H1 (cell line): Measurements from ENCODE around the gene CNTNAP1. TPM values are rescaled to one million over a fixed set of nuclear protein-coding genes. Genes with fewer than 3 reads are reported as not detected.

Source experiments
- ATF2 ChIP-seq: IDR thresholded peaks from 2 replicates; pipeline ENCODE4 v1.6.1; 2012; ENCODE audit warnings: low read length, inconsistent platforms
- ATF3 ChIP-seq: IDR thresholded peaks from 2 replicates; pipeline ENCODE4 v1.6.1; 2011; ENCODE audit warnings: low read depth, mild to moderate bottlenecking, low read length; ENCODE audit not compliant: insufficient read depth
- BACH1 ChIP-seq: IDR thresholded peaks from 2 replicates; pipeline ENCODE4 v1.6.1; 2012; ENCODE audit warnings: low read length, improper control_type of control experiment
- BRCA1 ChIP-seq: IDR thresholded peaks from 2 replicates; pipeline ENCODE4 v1.6.1; 2012; ENCODE audit warnings: low read depth, low read length, improper control_type of control experiment
- CHD1 ChIP-seq: IDR thresholded peaks from 2 replicates; pipeline ENCODE4 v1.6.1; 2012; ENCODE audit warnings: low read depth, low read length, improper control_type of control experiment
- CTCF ChIP-seq, 3 experiments: IDR thresholded peaks; 1 replicate in 2 of 3; 2 replicates in 1 of 3; pipeline versions ENCODE4 v1.5.1 to v1.6.1; 2011; ENCODE audit warnings: low read length in 3 of 3, mild to moderate bottlenecking in 3 of 3, inconsistent platforms in 2 of 3, low read depth in 1 of 3, moderate library complexity in 1 of 3; ENCODE audit not compliant: insufficient read depth in 1 of 3; ENCODE audit errors: control extremely low read depth in 1 of 3
- KDM5A ChIP-seq: fragments of 200-600 bp; IDR thresholded peaks from 2 replicates; pipeline ENCODE4 v1.7.1; 2012; ENCODE audit warnings: mild to moderate bottlenecking, low read length, inconsistent platforms, mixed read lengths
- MAX ChIP-seq: IDR thresholded peaks from 2 replicates; pipeline ENCODE4 v1.6.1; 2012; ENCODE audit warnings: inconsistent platforms
- NRF1 ChIP-seq: IDR thresholded peaks from 2 replicates; pipeline ENCODE4 v1.6.1; 2011; ENCODE audit warnings: mild to moderate bottlenecking, low read depth, low read length, improper control_type of control experiment
- PHF8 ChIP-seq: fragments of 200-600 bp; sonication (generic); conservative IDR thresholded peaks from 2 replicates; pipeline ENCODE4 v1.7.1; 2012; ENCODE audit warnings: low read depth, mild to moderate bottlenecking, inconsistent platforms, low read length, moderate library complexity
- RXRA ChIP-seq: IDR thresholded peaks from 2 replicates; pipeline ENCODE4 v1.6.1; 2011; ENCODE audit warnings: low read depth, mild to moderate bottlenecking, low read length, moderate library complexity; ENCODE audit not compliant: insufficient read depth
- SP1 ChIP-seq: IDR thresholded peaks from 2 replicates; pipeline ENCODE4 v1.6.1; 2011; ENCODE audit warnings: low read depth, low read length
- SP4 ChIP-seq: IDR thresholded peaks from 2 replicates; pipeline ENCODE4 v1.6.1; 2012; ENCODE audit warnings: low read length, inconsistent platforms
- TAF1 ChIP-seq: IDR thresholded peaks from 2 replicates; pipeline ENCODE4 v1.6.1; 2011; ENCODE audit warnings: mild to moderate bottlenecking, low read depth, low read length
- TAF7 ChIP-seq: optimal IDR thresholded peaks from 2 replicates; pipeline ENCODE3; 2011; ENCODE audit warnings: low read depth, mild to moderate bottlenecking, inconsistent platforms, low read length, moderate library complexity, borderline replicate concordance
- USF2 ChIP-seq: IDR thresholded peaks from 2 replicates; pipeline ENCODE4 v1.6.1; 2011; ENCODE audit warnings: low read length, improper control_type of control experiment
- YY1 ChIP-seq: IDR thresholded peaks from 2 replicates; pipeline ENCODE4 v1.6.1; 2011; ENCODE audit warnings: low read depth, mild to moderate bottlenecking, low read length
- polyA plus RNA-seq, 7 experiments: library from polyadenylated mRNA; depleted of rRNA in 3 of 7; stranded (reverse) in 5 of 7; unstranded in 2 of 7; fragments of >200 nt in 5 of 7; fragments of 200-250 nt in 2 of 7; gene quantifications; 1 replicate in 5 of 7; 2 replicates in 1 of 7; 4 replicates in 1 of 7; pipeline versions ENCODE4 v1.2.1 to v1.2.3, GENCODE V29; 2011 to 2013; ENCODE audit warnings: missing spikeins in 2 of 7, mixed read lengths in 2 of 7
- total RNA-seq: library from RNA; stranded (reverse); fragmentation: NEBNext Ultra II Directional; extraction: Animal tissue kit (Norgen Biotek cat#: 25700); gene quantifications from 2 replicates; pipeline ENCODE4 v1.2.1, GENCODE V29; 2021

The CNTNAP1 gene
- total and polyA plus RNA-seq, 2 of the 8 experiments (the other 6 are each of a cell fraction or from before 2014, with no cell fraction given), result 4.7 to 10.0 TPM

GRCh38 chr17:42677921-42678781 lies 4.2 kb upstream of the CNTNAP1 start (continued):
- TF ChIP-seq SP1 (peak; percentile 81), TAF1 (peak; percentile 72), RXRA (no peak), BACH1 (peak; percentile 91), USF2 (no peak), CHD1 (no peak), ATF2 (no peak), TAF7 (peak; percentile 72), PHF8 (peak; percentile 66; the same call in 1 of the 2 replicates), NRF1 (no peak), CTCF (IDR thresholded peaks at IDR 0.05; ENCODE audit: control extremely low read depth in 1 of 3, insufficient read depth in 1 of 3, low read depth in 1 of 3, low read length in 3 of 3) (no peak; a peak in 1 of 4 replicates), YY1 (no peak), BRCA1 (no peak), ATF3 (no peak), SP4 (no peak), MAX (no peak; the same call in 1 of the 2 replicates), KDM5A (no peak)
